ENCODE data around the gene SEMA3E. TPM values are rescaled to one million over a fixed set of nuclear protein-coding genes. Genes with fewer than 3 reads are reported as not detected.

Gene SEMA3E
- total RNA-seq, 2 experiments from 2014 or later: not detected

DNA sequence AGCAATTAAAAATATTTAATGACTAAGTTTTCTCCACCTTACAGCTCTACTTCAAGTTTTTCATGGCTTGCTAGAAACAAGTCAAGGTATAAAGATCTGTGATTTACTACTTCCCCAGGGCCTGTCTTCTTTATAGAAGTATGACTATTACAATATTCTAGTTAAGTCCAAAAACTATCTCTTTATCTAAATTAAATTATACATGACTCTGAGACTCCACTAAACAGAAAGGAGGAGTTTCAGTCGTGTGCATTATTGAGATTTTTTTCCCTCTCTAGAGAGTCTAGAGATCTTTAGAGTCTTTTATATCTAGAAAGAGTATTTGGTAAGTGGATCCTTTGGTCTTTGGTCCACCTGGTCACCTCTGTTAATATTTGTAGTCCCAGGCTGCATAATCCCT lies 100.7 kb downstream of the SEMA3E start:
- intact Hi-C loops (cut with micrococcal nuclease): no loop called here
- H3K36me3 Mint-ChIP-seq (ENCODE audit: low read depth): no peaks in the 10 kb centered on the region
- no peak overlapping the region for H3K27ac Mint-ChIP-seq
- no peak for ATAC-seq
- no peaks in the 10 kb centered on the region for H3K4me1 Mint-ChIP-seq (ENCODE audit: low read depth)
- H3K27me3 Mint-ChIP-seq: no peaks in the 10 kb centered on the region
- ChIA-PET POLR2A (no interaction called here), CTCF (no interaction called here)
- no peak for TF ChIP-seq CTCF (IDR thresholded peaks at IDR 0.05)
- no peak overlapping the region for H3K4me3 Mint-ChIP-seq
- peaks cover 6% of the 10 kb centered on the region for H3K9me3 Mint-ChIP-seq
- no peak for DNase-seq

GRCh38 chr7:83547526-83547925 lies 101.4 kb downstream of the SEMA3E start:
- no peak for ATAC-seq
- Mint-ChIP-seq H3K9me3 (no peaks in the 10 kb centered on the region), H3K4me1 (ENCODE audit: low read depth) (no peaks in the 10 kb centered on the region), H3K4me3 (no peak overlapping the region), H3K27me3 (no peaks in the 10 kb centered on the region), H3K27ac (no peak overlapping the region), H3K36me3 (ENCODE audit: low read depth) (no peaks in the 10 kb centered on the region)
- DNase-seq: no peak
- ChIA-PET POLR2A (no interaction called here), CTCF (no interaction called here)
- no peak for TF ChIP-seq CTCF (IDR thresholded peaks at IDR 0.05)
- intact Hi-C loops (cut with micrococcal nuclease): no loop called here

DNA sequence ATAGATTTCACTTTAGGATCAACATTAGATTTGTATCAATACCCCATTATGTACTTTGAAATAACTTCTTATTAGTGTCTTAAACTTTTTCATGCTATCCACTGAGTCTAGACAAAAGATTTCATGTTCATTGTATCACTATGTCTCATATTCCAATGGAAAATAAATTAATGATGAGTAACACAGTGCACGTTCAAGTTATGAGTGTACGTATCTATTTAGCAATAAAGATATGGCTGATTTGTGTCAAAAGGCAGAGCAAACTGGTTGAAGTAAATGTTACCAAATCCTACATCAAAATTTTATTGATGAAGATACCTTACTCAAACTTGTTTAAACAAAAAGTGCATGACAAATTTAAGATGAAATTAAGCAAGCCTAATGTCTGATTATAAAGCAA lies 102.4 kb downstream of the SEMA3E start:
- ChIA-PET POLR2A (no interaction called here), CTCF (no interaction called here)
- H3K36me3 Mint-ChIP-seq (ENCODE audit: low read depth): no peaks in the 10 kb centered on the region
- no peak overlapping the region for H3K4me3 Mint-ChIP-seq
- no peaks in the 10 kb centered on the region for H3K4me1 Mint-ChIP-seq (ENCODE audit: low read depth)
- ATAC-seq (no peak), DNase-seq (no peak)
- no peak overlapping the region for H3K27ac Mint-ChIP-seq
- no peaks in the 10 kb centered on the region for H3K27me3 Mint-ChIP-seq
- no peaks in the 10 kb centered on the region for H3K9me3 Mint-ChIP-seq
- intact Hi-C loops (cut with micrococcal nuclease): no loop called here
- no peak for TF ChIP-seq CTCF (IDR thresholded peaks at IDR 0.05)

GRCh38 chr7:83541187-83541960 lies 107.6 kb downstream of the SEMA3E start:
- ChIA-PET POLR2A (no interaction called here), CTCF (no interaction called here)
- no peaks in the 10 kb centered on the region for H3K27me3 Mint-ChIP-seq
- no peak overlapping the region for H3K27ac Mint-ChIP-seq
- DNase-seq (no peak), ATAC-seq (no peak)
- no peaks in the 10 kb centered on the region for H3K36me3 Mint-ChIP-seq (ENCODE audit: low read depth)
- intact Hi-C loops (cut with micrococcal nuclease): no loop called here
- no peaks in the 10 kb centered on the region for H3K4me1 Mint-ChIP-seq (ENCODE audit: low read depth)
- no peak overlapping the region for H3K4me3 Mint-ChIP-seq
- TF ChIP-seq CTCF (IDR thresholded peaks at IDR 0.05): no peak
- H3K9me3 Mint-ChIP-seq: no peaks in the 10 kb centered on the region

DNA sequence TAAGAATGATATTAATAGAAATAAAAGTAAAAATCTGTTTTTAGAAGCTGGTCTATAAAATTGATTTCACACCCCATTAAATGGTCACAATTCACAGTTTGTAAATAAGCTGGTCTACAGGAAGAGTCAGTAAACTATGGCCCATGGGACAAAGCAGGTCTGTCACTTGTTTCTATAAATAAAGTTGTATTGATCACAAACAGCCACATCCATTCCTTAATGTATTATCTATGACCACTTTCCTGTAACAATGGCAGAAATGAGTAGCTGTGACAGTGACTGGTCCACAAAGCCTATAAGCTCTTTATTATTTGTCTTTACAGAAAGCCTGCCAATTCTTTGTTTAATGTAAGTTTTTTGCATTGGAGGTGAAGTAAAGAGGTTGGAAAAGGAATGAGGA lies 114.5 kb downstream of the SEMA3E start:
- intact Hi-C loops (cut with micrococcal nuclease): no loop called here
- ATAC-seq: no peak
- H3K36me3 Mint-ChIP-seq (ENCODE audit: low read depth): no peaks in the 10 kb centered on the region

More for the DNA sequence above, 114.5 kb downstream of the SEMA3E start:
- no peak for DNase-seq
- no peaks in the 10 kb centered on the region for H3K27me3 Mint-ChIP-seq
- H3K27ac Mint-ChIP-seq: no peak overlapping the region
- no peak overlapping the region for H3K4me3 Mint-ChIP-seq
- no peaks in the 10 kb centered on the region for H3K9me3 Mint-ChIP-seq
- no peak for TF ChIP-seq CTCF (IDR thresholded peaks at IDR 0.05)
- CTCF ChIA-PET: interaction anchor here (1.6 kb wide), 1 partner anchor 9 kb away, joined by 5 read pairs; no protein-coding TSS in a partner anchor
- POLR2A ChIA-PET: no interaction called here
- no peaks in the 10 kb centered on the region for H3K4me1 Mint-ChIP-seq (ENCODE audit: low read depth)

Data from activated CD8-positive, alpha-beta T cell treated with anti-CD3 and anti-CD28 coated beads for 36 hours (primary cell).